GM12873 (cell line): ENCODE measurements around the gene CCDC69.

Source experiments
- TF ChIP-seq, protein P1 (sequence below): IDR thresholded peaks from 2 replicates; pipeline ENCODE4 v1.5.1; 2012; ENCODE audit warnings: low read depth, mild to moderate bottlenecking, moderate library complexity, low read length, control low read depth; ENCODE audit not compliant: insufficient read depth; ENCODE audit errors: missing control alignments

CCDC69 gene

DNA sequence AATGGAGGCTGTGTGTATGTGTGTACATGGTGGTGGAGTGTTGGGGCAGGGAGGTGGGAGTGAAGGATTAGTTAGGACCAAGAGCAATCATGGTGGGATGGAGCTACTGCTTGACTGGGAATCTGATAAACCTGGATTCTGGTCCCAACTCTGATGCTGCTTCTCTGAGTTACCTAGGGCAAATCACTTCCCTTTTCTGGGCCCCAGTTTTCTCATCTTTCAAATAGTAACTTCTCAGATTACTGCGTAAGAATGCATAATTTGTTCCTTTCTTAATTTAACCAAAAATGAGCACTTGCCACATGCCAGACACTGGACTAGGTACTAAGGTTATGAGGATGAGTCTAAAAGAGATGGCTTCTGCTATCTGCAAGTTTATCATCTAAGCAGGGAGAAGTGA is 45.5 kb downstream of the CCDC69 start:
- TF ChIP-seq, protein P1, sequence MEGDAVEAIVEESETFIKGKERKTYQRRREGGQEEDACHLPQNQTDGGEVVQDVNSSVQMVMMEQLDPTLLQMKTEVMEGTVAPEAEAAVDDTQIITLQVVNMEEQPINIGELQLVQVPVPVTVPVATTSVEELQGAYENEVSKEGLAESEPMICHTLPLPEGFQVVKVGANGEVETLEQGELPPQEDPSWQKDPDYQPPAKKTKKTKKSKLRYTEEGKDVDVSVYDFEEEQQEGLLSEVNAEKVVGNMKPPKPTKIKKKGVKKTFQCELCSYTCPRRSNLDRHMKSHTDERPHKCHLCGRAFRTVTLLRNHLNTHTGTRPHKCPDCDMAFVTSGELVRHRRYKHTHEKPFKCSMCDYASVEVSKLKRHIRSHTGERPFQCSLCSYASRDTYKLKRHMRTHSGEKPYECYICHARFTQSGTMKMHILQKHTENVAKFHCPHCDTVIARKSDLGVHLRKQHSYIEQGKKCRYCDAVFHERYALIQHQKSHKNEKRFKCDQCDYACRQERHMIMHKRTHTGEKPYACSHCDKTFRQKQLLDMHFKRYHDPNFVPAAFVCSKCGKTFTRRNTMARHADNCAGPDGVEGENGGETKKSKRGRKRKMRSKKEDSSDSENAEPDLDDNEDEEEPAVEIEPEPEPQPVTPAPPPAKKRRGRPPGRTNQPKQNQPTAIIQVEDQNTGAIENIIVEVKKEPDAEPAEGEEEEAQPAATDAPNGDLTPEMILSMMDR = no peak

DNA sequence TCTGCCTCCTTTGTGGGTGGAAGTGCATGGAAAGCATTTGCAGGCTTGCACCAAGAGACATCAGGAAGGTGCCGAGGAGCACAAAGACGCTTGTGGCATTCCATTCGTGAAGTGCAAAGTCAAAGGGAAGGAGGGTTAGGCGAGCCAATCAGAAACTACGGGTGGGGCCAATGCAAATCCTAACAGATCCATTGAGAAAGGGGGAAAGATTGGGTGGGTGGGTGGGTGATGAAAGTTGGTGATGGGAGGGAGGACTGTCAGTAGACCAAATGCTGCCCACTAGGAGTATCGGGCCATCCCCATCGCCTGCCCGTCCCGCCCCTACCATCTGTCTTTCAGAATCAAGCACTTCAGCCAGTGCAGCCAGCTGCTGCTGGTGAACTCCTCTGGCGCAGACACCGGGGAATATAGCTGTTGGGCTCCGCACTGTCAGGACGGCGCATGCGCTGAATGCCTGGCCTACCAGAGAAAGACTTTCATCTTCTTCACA is 49.2 kb downstream of the CCDC69 start:
- TF ChIP-seq, protein P1 = no peak

DNA sequence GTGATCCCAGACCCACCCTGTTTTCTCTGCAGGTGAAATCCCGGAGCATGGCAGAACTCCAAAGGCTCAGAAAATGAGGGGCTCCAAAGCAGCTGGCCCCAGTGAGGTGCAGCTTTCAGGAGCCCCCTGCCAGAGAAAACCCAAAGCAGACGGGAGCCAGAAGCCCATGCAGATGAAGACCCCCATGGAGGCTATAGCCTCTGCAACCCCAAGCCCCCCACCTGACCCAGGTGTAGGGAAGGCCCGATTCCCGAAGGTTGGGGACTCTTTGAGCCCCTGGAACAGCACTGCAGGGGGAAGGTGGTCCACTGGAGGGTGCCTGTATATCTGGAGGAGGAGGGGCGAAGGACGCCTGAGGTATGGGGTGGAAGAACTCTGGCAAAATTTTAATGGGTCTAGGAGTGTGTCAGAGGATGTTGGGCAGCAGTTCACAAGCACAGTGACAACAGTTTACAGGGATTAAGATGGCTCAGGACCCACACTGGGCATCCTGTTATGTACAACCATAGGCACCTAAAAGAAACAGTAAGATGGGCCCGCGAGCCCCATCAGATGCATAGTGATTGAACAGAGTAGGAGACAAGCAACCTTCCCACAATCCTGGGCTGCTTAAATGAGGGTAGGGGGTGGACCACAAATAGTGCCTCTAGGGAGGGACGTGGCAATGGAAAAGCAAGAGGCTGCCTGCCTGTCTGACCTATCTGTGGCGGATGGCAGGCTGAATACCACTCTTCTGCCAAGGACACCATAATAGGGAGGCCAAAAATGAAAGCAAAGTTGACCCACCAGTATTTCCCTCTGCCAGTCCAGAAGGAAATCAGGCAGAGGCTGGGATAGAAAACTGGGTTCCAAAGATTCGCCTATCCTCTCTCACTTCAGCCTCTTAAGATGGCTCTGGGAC is 49.9 kb downstream of the CCDC69 start:
- TF ChIP-seq, protein P1 = no peak

DNA sequence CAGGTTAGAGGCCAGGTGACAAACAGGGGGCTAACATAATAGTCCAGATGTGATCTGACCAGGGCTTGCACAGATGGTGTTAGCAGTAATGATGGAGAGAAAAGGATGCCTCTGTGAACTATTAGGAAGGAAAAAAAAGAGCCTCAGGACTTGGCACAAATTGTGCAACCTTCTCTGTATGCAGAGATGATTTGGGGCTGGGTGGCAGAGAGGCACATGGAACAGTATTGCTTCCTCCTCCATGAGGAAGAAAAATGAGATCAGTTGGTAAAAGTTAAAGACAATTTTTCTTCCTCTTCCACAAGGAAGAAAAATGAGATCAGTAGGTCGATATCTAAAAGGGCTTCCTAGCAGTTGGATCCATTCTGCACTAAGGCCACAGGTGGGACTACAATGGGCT is 52.4 kb downstream of the CCDC69 start:
- TF ChIP-seq, protein P1 = no peak

DNA sequence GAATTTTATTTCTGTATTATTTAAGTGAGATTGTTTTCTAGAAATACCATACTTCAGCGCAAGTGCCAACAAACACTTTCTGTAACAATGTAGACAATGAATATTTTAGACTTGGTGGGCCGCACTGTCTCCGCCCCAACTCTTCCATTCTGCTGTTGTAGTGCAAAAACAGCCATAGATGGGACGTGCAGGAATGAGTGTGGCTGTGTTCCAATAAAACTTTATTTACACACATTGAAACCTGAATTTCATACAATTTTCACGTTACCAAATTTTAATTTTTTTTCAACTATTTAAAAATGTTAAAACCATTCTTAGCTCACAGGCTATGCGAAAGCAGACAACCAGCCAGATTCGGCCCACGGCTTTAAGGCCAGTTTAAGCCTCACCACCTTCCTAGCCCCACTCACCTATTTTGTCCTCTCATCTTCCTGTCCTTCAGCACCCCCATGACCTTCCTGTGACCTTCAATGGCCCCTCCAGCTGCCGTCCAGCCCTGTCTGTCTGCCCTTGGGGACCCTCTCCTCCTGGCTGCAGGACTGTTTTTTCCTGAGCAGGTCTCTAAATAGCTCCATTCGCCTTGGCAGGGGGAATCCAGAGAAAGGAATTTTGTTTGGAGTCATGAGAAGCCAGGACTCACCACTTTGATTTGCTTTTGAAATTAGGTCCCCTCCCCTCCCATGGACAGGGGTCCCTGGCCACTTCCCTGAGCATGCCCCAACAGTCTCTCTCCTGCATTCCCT is 55.1 kb downstream of the CCDC69 start:
- TF ChIP-seq, protein P1 = no peak

DNA sequence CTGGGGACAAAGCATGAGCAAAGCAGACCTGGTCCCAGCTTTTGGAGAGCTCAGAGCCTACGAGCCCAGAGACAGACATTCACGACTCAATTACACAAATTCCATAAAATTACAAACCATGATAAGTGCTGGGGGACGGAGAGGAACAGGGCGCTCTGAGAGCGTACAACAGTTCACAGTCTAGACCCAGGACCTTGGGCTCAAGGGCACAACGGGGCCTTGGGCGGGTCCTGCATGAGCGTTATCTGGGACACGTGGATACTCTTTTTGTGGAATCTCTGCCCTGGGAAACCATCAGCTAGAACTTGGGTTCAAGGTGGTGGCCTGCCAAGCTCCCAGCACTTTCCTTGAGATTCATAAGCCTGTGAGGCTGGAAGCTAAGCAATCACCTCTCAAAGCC is 56.9 kb downstream of the CCDC69 start:
- TF ChIP-seq, protein P1 = no peak
